ENCODE measurements around the gene TFAP2A. TPM values are rescaled to one million over a fixed set of nuclear protein-coding genes. Genes with fewer than 3 reads are reported as not detected.

Gene TFAP2A
- total RNA-seq = under 1 TPM in 1 of 2 experiments, not detected in 1; 0.10 TPM

DNA sequence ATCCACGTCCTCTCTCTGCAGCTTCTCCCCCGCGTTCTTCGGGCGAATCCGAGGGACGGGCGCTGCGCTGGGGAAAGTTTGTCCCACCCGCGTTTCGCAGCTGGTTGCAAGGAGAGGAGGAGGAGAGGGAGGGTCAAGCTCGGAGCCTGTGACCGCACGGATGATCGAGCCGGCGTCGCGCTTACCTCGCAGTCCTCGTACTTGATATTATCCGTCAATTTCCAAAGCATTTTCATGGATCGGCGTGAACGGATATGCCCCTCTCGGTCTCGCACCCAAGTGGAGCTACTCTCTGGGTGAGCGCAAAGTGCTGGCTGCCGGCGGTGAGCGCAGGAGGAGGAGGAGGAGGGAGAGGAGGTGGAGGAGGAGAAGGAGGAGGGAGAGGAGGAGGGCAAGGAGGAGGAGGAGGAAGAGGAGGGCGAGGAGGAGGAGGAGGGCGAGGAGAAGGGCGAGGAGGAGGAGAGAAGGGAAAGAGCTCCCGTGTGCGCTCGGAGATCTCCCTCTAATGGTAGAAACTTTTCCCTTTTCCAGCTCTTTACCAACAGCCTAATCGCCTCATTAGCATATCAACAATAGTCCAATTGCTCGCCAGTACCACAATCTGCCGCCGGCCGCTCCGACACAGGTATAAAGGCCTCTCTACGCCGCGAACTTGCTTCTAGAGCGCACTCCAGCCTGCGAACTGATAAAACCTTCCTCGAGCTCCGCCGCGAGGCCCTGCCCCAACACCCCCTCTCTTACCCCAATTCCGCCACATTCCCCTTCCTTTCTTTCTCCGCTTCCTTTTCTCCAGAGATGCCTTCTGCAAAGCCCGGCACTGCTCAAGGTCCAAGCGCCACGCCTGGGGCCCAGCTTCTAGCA is at the start of gene TFAP2A:
TFAP2A (minus strand) TSS at position 319 of the 861 bp plus-strand sequence; CDS start at position 236, 83 bp downstream.
- Mint-ChIP-seq H3K36me3 (peaks cover 21% of the 10 kb centered on the region), H3K4me1 (peaks cover 42% of the 10 kb centered on the region), H3K27ac (no peak within 1 kb of the TSS), H3K4me3 (peak within 1 kb of the TSS; percentile 56), H3K27me3 (peaks cover 95% of the 10 kb centered on the region), H3K9me3 (peaks cover 18% of the 10 kb centered on the region)
- no peak for DNase-seq

DNA sequence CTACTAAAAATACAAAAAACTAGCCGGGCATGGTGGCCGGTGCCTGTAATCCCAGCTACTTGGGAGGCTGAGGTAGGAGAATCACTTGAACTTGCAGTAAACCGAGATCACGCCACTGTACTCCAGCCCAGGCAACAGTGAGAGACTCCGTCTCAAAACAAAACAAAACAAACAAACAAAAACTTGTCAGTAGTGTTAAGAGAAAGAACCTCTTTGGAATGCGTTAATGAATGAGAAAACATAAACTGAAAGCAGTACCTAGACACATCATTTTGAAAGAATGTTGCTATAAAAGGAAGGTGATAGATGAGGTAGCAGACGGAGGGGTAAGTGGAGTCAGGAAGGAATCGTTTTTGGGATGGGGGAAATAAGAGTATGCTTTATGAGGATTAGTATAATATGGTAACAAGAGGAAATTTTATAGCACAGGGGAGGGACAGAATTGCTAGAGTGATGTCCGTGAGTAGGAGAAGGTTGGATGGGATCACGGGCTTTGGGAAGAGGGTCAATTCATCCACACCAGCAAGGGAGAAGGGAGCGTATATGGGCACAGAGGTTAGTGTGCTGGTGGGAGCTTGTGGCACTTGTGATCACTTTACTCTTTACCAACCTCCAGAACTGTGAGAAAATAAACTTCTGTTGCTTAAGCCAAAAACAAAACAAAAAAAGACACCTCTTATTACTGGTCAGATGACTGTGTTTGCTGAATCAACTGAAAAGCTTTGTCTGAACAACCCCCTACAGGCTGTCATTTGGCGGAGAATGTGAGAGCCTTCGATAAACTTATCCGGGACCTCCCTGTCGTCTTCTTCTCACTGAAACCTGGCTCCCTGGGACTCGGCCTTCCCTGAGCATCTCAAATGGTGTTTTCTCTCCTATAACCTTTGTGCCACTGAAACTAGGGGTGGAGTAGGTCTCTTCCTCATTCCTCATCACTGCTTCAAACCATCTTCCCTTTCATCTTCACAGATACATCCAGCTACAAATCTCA is 48.9 kb upstream of the TFAP2A start:
- Mint-ChIP-seq H3K27ac (no peak overlapping the region), H3K36me3 (no peaks in the 10 kb centered on the region), H3K27me3 (peaks cover 24% of the 10 kb centered on the region), H3K4me3 (no peak overlapping the region), H3K4me1 (no peaks in the 10 kb centered on the region), H3K9me3 (no peaks in the 10 kb centered on the region)
- no peak for DNase-seq

DNA sequence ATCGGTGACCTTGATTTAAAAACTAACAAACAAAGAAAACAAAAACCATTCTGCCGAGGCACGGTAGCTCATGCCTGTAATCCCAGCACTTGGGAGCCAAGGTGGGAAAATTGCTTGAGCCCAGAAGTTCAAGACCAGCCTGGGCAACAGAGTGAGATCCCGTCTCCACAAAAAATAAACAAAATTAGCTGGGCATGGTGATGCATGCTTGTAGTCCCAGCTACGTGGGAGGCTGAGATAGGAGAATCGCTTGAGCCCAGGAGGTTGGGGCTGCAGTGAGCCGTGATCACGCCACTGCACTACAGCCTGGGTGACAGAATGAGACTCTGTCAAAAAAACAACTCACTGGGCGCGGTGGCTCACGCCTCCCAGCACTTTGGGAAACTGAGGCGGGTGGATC is 48.2 kb upstream of the TFAP2A start:
- no peak overlapping the region for H3K4me3 Mint-ChIP-seq
- no peaks in the 10 kb centered on the region for H3K9me3 Mint-ChIP-seq
- no peaks in the 10 kb centered on the region for H3K36me3 Mint-ChIP-seq
- peaks cover 29% of the 10 kb centered on the region for H3K27me3 Mint-ChIP-seq
- no peaks in the 10 kb centered on the region for H3K4me1 Mint-ChIP-seq
- no peak for DNase-seq
- no peak overlapping the region for H3K27ac Mint-ChIP-seq

DNA sequence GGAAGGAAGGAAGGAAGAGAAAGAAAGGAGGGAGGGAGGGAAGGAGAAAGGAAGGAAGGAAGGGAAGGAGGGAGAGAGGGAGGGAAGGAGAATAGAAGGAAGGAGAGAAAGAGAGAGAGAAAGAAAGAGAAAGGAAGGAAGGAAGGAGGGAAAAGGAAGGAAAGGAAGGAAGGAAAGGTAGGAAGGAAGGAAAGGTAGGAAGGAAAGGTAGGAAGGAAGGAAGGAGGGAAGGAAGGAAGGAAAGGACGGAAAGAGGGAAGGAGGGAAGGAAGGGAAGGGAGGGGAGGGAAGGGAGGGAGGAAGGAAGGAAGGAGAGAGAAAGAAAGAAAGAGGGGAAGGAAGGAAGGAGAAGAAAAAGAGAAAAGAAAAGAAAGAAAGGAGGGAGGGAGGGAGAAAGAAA is 47.0 kb upstream of the TFAP2A start:
- DNase-seq = no peak
- no peak overlapping the region for H3K27ac Mint-ChIP-seq
- H3K27me3 Mint-ChIP-seq = peaks cover 33% of the 10 kb centered on the region
- H3K36me3 Mint-ChIP-seq = no peaks in the 10 kb centered on the region
- no peaks in the 10 kb centered on the region for H3K9me3 Mint-ChIP-seq
- no peaks in the 10 kb centered on the region for H3K4me1 Mint-ChIP-seq
- no peak overlapping the region for H3K4me3 Mint-ChIP-seq

DNA sequence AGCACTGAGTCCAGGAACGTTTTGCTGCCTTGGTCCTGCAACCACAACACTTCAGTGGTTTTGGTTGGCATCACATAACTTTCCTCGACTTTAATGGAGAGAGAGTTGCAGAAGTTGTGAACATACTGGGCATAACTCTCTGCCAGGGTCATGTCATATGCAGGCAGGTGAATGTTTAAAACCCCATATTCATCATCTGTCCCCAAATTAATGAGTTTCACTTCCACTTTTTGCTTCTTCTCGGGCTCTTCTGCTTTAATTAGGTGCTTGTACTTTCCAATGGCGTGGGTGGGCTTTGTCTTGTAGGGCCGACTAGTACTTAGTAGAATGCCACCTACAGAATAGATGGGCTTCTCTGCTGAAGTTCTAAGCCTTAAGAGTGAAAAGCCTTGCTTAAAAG is 45.2 kb upstream of the TFAP2A start:
- no peak for DNase-seq
- no peaks in the 10 kb centered on the region for H3K36me3 Mint-ChIP-seq
- no peaks in the 10 kb centered on the region for H3K4me1 Mint-ChIP-seq
- peaks cover 29% of the 10 kb centered on the region for H3K27me3 Mint-ChIP-seq
- no peak overlapping the region for H3K27ac Mint-ChIP-seq
- H3K4me3 Mint-ChIP-seq = no peak overlapping the region
- no peaks in the 10 kb centered on the region for H3K9me3 Mint-ChIP-seq

DNA sequence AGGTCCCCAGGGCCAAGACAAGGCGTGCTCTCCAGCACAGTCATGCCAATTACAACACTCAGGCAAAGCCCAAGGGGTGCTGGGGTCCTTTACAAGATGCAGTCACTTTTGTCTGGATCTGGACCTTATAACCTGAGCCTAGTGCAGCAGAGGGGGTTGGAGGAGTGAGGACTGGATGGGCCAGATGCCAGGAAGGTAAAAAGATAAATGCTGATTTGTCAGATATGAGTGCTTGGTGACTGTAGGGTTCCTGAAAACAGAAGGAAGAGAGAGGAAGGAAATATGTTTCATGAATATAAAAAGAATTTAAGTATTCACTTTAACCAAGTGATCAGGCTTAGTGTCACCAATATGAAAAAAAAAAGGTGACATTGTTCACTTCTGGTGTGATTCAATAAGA is 43.4 kb upstream of the TFAP2A start:
- Mint-ChIP-seq H3K27ac (no peak overlapping the region), H3K4me3 (no peak overlapping the region), H3K4me1 (no peaks in the 10 kb centered on the region), H3K9me3 (no peaks in the 10 kb centered on the region), H3K36me3 (no peaks in the 10 kb centered on the region), H3K27me3 (peaks cover 29% of the 10 kb centered on the region)
- DNase-seq = no peak

DNA sequence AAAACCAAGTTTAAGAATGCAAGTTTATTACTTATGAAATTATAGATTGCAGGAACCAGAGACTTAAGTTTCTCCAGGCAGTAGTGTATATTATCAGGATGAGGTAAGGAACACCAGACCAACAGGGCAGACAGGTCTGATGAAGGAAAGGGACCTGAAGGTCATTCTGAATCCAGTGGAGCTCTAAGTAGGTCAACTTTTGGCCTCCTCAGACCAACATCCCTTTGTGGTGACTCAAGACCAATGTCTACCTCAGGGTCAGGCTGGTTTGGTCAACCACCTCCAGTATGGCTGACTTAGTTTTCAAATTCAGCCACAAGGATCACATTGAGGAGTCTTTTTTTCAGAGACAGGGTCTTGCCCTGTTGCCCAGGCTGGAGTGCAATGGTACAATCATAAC is 38.7 kb upstream of the TFAP2A start:
- no peak overlapping the region for H3K27ac Mint-ChIP-seq
- H3K4me3 Mint-ChIP-seq = no peak overlapping the region
- no peaks in the 10 kb centered on the region for H3K9me3 Mint-ChIP-seq
- no peak for DNase-seq
- H3K27me3 Mint-ChIP-seq = peaks cover 24% of the 10 kb centered on the region
- no peaks in the 10 kb centered on the region for H3K36me3 Mint-ChIP-seq
- no peaks in the 10 kb centered on the region for H3K4me1 Mint-ChIP-seq

DNA sequence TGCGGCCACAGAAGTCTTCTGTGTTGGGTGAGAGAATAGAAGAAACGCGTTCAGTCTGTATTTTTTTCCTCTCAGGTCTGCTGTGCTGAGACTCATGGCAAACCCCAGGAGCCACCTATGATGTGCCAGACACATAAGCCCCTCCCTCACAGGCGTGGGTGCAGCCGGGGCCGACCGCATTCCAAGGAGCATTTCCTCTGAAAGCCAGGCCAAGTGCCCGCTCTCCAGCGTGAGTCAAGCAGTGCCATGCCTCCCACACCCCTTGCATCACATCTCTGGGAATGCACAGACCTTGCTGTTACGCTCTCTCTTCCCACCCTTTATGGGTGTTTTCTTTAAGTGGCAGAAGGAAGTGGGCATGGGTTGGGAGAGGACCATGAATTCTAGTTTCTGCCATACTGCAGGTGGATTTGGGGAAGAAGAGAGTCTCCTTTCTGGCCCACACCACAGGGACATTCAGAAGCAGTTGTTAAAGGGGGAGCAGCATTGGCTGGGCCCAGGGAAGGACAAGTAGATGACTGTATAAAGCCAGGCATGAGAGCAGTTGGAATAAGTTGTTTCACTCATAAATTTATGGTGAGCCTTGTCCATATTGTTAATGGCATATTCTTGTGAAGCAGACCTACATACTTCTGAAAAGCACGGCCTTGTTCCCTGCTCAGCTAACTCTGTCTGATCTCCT is 37.1 kb upstream of the TFAP2A start:
- Mint-ChIP-seq H3K36me3 (no peaks in the 10 kb centered on the region), H3K9me3 (no peaks in the 10 kb centered on the region), H3K4me3 (no peak overlapping the region), H3K27me3 (peaks cover 17% of the 10 kb centered on the region), H3K27ac (no peak overlapping the region), H3K4me1 (no peaks in the 10 kb centered on the region)
- no peak for DNase-seq

DNA sequence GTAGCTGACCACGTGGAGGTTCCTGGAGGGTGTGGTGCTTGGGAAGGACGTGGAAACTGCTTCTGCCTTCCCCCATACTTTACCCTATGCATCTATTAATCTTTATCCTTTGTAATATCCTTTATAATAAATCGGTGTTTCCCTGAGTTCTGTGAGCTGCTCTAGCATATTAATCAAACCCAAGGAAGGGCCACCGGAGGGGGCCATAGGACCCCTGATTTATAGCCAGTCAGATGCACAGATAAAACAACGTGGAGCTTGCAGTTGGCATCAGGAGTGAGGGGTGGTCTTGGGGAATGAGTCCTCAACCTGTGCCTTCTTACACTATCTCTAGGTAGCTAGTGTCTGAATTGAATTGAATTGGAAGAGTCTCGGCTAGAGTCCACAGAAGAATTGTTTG is 36.5 kb upstream of the TFAP2A start:
- Mint-ChIP-seq H3K4me1 (no peaks in the 10 kb centered on the region), H3K36me3 (no peaks in the 10 kb centered on the region), H3K9me3 (no peaks in the 10 kb centered on the region), H3K4me3 (no peak overlapping the region), H3K27me3 (peaks cover 23% of the 10 kb centered on the region), H3K27ac (no peak overlapping the region)
- no peak for DNase-seq

DNA sequence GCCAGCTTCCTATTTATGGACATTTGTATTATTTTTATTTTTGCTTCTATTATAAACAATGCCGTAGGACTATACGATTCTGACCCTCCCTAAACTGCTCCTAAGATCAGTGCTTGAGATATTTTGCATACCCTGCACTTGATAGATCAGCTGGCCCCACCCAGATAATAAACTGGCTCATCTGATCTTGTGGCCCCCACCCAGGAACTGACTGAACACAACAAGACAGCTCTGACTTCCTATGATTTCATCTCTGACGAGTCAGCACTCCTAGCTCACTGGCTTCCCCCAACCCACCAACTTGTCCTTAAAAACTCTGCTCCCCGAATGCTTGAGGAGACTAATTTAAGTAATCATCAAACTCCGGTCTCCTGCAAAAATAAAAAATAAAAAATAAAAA is 34.9 kb upstream of the TFAP2A start:
- Mint-ChIP-seq H3K27ac (no peak overlapping the region), H3K9me3 (no peaks in the 10 kb centered on the region), H3K4me1 (no peaks in the 10 kb centered on the region), H3K4me3 (no peak overlapping the region), H3K36me3 (no peaks in the 10 kb centered on the region), H3K27me3 (peaks cover 31% of the 10 kb centered on the region)
- no peak for DNase-seq

DNA sequence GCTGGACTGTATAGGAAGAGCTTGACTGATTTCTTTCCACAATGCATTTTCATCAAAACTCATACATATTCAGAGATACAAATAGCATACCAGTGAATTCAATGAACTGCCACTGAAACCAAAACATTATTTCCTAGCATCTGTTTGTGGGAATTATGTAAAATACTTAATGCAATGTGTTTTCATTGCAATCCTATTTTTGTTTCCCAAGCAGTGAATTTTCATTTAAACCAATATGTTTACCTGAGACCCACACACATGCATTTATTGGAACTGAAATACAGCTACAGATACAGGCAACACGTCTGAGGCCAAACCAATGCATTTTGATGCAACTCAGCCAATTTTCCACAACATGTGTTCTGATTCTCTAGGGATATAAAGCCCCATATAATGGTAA is 33.2 kb upstream of the TFAP2A start:
- no peak overlapping the region for H3K27ac Mint-ChIP-seq
- no peaks in the 10 kb centered on the region for H3K36me3 Mint-ChIP-seq
- H3K9me3 Mint-ChIP-seq = no peaks in the 10 kb centered on the region
- no peak for DNase-seq
- H3K4me3 Mint-ChIP-seq = no peak overlapping the region
- peaks cover 43% of the 10 kb centered on the region for H3K27me3 Mint-ChIP-seq
- no peaks in the 10 kb centered on the region for H3K4me1 Mint-ChIP-seq

DNA sequence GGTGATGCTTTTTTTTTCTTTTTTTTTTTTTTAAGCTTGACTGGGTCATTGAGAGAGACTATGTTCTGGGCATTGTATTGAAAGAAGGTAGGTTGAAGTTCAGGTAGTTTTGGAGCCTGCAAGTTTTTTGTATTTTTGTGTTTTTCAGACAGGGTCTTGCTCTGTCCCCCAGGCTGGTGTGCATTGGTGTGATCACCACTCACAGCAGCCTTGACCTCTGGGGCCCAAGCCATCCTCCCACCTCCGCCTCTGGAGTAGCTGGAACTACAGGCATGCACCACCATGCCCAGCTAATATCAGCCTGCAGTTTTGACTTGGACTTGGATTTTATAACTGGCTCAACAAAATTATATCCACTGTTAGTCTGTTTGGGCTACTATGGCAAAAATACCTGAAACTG is 31.7 kb upstream of the TFAP2A start:
- no peaks in the 10 kb centered on the region for H3K9me3 Mint-ChIP-seq
- H3K27me3 Mint-ChIP-seq = peaks cover 38% of the 10 kb centered on the region
- no peaks in the 10 kb centered on the region for H3K36me3 Mint-ChIP-seq
- no peaks in the 10 kb centered on the region for H3K4me1 Mint-ChIP-seq
- no peak overlapping the region for H3K27ac Mint-ChIP-seq
- DNase-seq = no peak
- H3K4me3 Mint-ChIP-seq = no peak overlapping the region

DNA sequence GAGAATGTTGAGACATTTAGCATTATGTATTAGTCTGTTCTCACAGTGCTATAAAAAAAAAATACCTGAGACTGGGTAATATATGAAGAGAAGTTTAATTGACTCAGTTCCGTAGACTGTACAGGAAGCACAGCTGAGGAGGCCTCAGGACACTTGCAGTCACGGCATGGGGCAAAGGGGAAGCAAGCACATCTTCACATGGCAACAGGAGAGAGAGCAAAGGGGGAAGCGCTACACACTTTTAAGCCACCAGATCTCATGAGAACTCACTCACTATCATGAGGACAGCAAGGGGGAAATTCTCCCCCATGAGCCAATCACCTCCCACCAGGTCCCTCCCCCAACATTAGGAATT is 26.8 kb upstream of the TFAP2A start:
- Mint-ChIP-seq H3K4me1 (no peaks in the 10 kb centered on the region), H3K27ac (no peak overlapping the region), H3K27me3 (peaks cover 33% of the 10 kb centered on the region), H3K36me3 (no peaks in the 10 kb centered on the region), H3K9me3 (no peaks in the 10 kb centered on the region), H3K4me3 (no peak overlapping the region)
- no peak for DNase-seq

DNA sequence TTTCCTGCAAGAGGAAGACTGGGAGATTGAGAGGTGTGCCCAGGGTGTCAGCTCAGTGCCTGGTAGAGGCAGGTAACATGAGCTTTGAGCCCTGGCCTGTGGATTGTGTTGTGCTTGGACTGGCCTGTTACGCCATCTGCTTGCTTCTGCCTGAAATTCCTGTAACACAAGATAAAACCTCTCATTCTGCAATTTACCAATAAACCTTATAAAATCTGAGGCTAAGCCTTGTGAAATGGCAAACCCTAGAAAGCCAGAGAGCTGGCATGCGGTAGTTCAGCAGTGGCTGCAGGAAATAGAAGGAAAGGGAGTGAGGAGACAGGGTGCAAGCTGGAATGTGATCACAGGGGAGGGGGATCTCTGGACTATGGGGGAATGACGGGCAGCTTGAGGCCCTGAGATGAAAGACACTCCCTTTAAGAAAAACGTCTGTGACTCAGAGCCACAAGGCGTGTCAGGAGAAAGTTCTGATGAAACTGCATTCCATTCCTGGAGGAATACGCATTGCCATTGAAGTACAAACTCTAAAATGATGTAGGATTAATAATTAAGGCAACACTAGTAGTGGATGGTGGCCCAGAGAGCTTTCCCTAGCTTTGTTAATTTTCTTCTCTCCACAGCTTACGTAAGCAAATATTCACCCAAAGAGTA is 26.3 kb upstream of the TFAP2A start:
- Mint-ChIP-seq H3K27ac (no peak overlapping the region), H3K36me3 (no peaks in the 10 kb centered on the region), H3K27me3 (peaks cover 28% of the 10 kb centered on the region), H3K4me3 (no peak overlapping the region), H3K4me1 (no peaks in the 10 kb centered on the region), H3K9me3 (no peaks in the 10 kb centered on the region)
- no peak for DNase-seq
